ENCODE results near the gene SOX6.

Gene SOX6

DNA sequence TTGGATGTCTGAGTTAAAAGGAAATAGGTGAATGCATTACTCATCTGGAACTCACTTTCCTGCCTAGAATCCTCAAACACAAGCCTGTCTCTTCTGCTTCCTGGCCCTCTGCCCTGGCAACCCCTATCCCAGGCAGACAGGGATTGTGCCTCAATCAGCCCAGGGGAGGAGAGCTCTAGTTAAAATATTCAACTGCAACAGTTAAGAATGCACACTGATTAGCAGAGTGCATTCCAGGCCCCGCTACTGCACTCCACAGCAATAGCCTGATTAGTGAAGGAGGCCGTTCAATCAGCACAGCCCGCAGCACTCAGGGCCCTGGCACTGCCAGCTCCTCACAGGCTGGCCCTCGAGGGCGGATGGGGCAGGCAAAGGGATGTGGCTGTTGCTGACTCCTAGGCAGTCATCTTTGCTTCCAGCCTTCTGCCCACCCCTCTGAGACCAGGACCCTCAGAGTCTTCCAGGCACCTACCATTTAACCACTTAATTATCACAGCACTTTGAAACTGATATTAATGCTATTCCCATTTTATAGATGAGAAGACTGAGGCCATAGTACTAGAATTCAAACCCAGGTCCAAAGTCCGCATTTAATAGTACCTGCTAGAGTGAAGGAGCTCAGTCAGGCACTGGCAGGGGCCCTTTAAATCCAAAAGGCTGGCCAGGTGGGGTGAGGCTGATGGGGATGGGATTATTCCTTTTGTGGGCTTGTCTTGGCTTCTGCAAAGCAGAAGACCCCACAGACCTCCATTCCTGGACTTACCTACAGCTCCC, 435.3 kb downstream of the SOX6 start:
- no peak for FAIRE-seq

DNA sequence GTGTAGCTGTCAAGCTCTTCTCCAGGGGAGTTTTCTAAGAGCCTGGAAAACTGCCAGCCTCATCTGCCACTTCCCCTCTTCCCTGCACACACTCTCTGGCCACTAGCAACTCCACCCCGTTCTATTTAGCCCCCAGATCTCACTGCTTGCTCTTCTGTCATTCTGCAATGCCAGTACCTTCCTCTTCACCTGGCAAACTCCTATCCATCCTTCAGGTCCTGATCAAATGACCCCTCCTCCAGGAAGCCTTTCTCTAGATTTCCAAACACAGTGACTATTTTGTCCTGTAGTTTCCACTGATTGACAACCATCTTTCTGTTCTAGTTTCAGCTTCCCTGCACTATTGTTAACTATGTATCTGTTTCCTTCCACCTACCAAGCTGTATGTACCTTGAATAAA, 437.7 kb downstream of the SOX6 start:
- FAIRE-seq: no peak

GRCh38 chr11:15918212-15918611, 438.1 kb downstream of the SOX6 start:
- FAIRE-seq: no peak
